Activated CD4-positive, alpha-beta T cell treated with anti-CD3 and anti-CD28 coated beads for 36 hours (primary cell): ENCODE data around the gene MYADML2. TPM values are rescaled to one million over a fixed set of nuclear protein-coding genes. Genes with fewer than 3 reads are reported as not detected.

Experiments used
- ATAC-seq: fragments of 200-7000 bp; cut with Tn5 transposase; one replicate; pipeline ENCODE4 v1.10.0; 2021; ENCODE audit warnings: mild to moderate bottlenecking, moderate library complexity
- CTCF ChIA-PET: fragments of 350-600 bp; sonication (Branson Sonifier 250); formaldehyde crosslinking; loops from one replicate; lab custom pipeline; 2021; ENCODE audit warnings: antibody characterized with exemption; lab: Charles Lee
- POLR2A ChIA-PET: fragments of 350-600 bp; sonication (Branson Sonifier 250); formaldehyde crosslinking; loops from one replicate; lab custom pipeline; 2021; ENCODE audit warnings: antibody characterized with exemption, inconsistent platforms; lab: Charles Lee
- DNase-seq: peaks from one replicate; pipeline ENCODE4 v3.0.0-alpha.2; 2020
- H3K27ac Mint-ChIP-seq: one replicate; pipeline ENCODE4 v1.8.0; 2021; ENCODE audit warnings: mixed read lengths
- H3K27me3 Mint-ChIP-seq: one replicate; pipeline ENCODE4 v1.8.0; 2021; ENCODE audit warnings: mixed read lengths
- H3K36me3 Mint-ChIP-seq: one replicate; pipeline ENCODE4 v1.8.0; 2021; ENCODE audit warnings: low read depth, mixed read lengths
- H3K4me1 Mint-ChIP-seq: one replicate; pipeline ENCODE4 v1.8.0; 2021; ENCODE audit warnings: mixed read lengths
- H3K4me3 Mint-ChIP-seq: one replicate; pipeline ENCODE4 v1.8.0; 2021; ENCODE audit warnings: mild to moderate bottlenecking, moderate library complexity, mixed read lengths
- H3K9me3 Mint-ChIP-seq: one replicate; pipeline ENCODE4 v1.8.0; 2021; ENCODE audit warnings: low read depth, mixed read lengths
- intact Hi-C, 2 experiments: fragments of 100-400 bp; cut with DNase I in 1 of 2; cut with micrococcal nuclease in 1 of 2; formaldehyde crosslinking; loops; one replicate each; pipeline versions ENCODE4 v1.14.2 to v1.15.1; 2022 to 2024; cut with DNase I, micrococcal nuclease
- total RNA-seq, 2 experiments: library from RNA; stranded (reverse); gene quantifications; one replicate each; pipeline ENCODE4 v1.2.3, GENCODE V29; 2021

The MYADML2 gene
- total RNA-seq, 2 experiments from 2014 or later: not detected

DNA sequence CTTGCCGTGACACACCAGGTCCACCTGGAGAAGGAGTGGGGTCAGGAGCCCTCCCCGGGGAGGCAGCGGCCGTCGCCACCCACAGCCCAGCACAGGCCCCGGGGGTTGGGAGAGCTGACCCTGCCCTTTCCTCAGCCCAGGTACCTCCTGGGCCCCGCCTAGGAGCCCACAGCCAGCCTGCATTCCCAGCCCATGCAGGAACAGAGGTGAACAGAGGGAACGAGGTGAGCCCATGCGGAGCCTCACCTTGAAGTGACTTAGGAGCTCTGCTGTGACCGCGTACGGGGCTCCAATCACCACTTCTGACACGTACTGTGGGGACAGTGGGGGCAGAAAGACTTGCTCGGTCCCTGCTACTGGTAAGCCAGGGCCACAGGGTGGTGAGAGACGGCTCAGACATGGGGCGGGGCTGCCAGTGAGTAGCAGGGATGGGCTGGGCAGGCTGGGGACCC, 41.6 kb downstream of the MYADML2 start:
- Mint-ChIP-seq H3K27ac (no peak overlapping the region), H3K4me3 (no peak overlapping the region), H3K27me3 (peaks cover 5% of the 10 kb centered on the region), H3K36me3 (peaks cover 12% of the 10 kb centered on the region), H3K9me3 (no peaks in the 10 kb centered on the region), H3K4me1 (peaks cover 11% of the 10 kb centered on the region)
- DNase-seq (no peak), ATAC-seq (no peak)
- intact Hi-C loops: no loop called here
- ChIA-PET CTCF (interaction anchor here (0.6 to 1.4 kb wide), 2 partner anchors 36 to 80 kb away, joined by 3 read pairs; no protein-coding TSS in a partner anchor), POLR2A (no interaction called here)

DNA sequence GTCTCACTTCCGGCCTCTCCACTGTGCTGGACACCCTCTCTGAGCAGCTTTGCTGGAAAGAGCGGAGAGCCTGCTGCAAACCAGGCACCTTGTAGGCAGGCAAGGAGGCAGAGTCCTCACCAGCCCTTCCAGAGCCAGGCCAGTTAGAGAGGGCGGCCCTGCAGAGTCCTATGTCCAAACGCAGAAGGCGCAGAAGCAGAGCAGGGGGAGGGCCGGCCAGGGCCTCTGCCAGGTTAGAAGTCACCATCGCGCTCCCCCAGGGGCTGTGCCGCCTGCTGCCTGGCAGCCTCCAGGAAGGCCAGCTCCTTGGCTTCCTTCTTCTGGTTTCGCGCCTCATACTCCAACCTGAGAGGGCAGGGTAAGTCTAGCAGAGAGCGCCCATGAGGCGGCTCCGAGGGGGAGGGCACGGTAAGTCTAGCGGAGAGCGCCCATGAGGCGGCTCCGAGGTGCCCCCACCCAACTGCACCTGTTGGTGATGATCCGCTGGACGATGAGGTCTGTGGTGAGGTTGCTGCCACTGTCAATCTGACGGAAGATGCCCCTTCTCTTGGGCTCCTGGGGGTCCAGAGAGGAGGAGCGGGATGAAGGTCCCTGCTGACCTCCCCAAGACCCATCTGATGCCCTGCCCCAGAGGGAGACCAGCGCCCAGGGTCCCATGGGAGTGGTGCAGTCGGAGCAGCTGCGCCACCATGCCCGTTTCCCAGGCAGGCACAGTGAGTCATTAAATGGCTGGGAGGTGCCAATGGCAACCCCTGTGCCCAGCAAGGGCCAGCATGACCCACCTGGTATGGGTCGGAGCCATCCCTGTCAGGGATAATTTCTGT, 42.2 kb downstream of the MYADML2 start:
- POLR2A ChIA-PET: no interaction called here
- intact Hi-C loops: no loop called here

GRCh38 chr17:81903896-81904599, 43.0 kb downstream of the MYADML2 start:
- Mint-ChIP-seq H3K36me3 (peaks cover 23% of the 10 kb centered on the region), H3K4me1 (peaks cover 5% of the 10 kb centered on the region), H3K9me3 (no peaks in the 10 kb centered on the region), H3K27me3 (peaks cover 5% of the 10 kb centered on the region), H3K4me3 (no peak overlapping the region), H3K27ac (no peak overlapping the region)
- no peak for ATAC-seq
- ChIA-PET CTCF (no interaction called here), POLR2A (no interaction called here)
- no peak for DNase-seq
- intact Hi-C loops: no loop called here

More for the DNA sequence above, 42.2 kb downstream of the MYADML2 start:
- H3K4me3 Mint-ChIP-seq: no peak overlapping the region
- ATAC-seq: no peak
- H3K36me3 Mint-ChIP-seq: peaks cover 18% of the 10 kb centered on the region
- H3K27me3 Mint-ChIP-seq: peaks cover 5% of the 10 kb centered on the region
- H3K9me3 Mint-ChIP-seq: no peaks in the 10 kb centered on the region
- CTCF ChIA-PET: interaction anchor here (0.6 kb wide), 1 partner anchor 81 kb away, joined by 3 read pairs; no protein-coding TSS in a partner anchor
- no peak overlapping the region for H3K27ac Mint-ChIP-seq
- peaks cover 6% of the 10 kb centered on the region for H3K4me1 Mint-ChIP-seq
- DNase-seq: no peak

DNA sequence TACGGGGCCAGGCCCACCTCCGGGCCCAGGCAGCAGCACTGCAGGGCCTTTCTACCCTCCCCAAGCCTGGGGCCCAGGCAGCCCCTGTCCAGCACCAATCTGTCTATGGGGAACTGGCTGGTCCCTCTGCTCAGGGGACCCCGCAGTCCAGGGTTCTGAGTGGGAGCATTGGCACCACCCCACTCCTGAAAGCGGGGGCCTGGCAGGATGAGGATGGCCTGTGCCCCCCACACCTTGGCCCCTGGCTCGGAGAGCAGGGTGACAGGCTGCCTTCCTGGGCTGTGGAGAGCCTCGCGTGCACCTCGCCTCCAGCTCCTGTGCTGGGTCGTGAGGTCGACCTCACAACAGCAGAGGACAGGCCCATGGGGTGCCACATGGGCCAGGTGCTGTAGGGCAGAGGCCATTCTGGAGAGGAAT, 43.6 kb downstream of the MYADML2 start:
- Mint-ChIP-seq H3K36me3 (peaks cover 23% of the 10 kb centered on the region), H3K4me3 (no peak overlapping the region), H3K9me3 (no peaks in the 10 kb centered on the region), H3K27me3 (peaks cover 5% of the 10 kb centered on the region), H3K27ac (no peak overlapping the region), H3K4me1 (peaks cover 5% of the 10 kb centered on the region)
- intact Hi-C loops: no loop called here
- ChIA-PET CTCF (no interaction called here), POLR2A (no interaction called here)
- ATAC-seq (no peak), DNase-seq (no peak)

- no peak overlapping the region for H3K4me3 Mint-ChIP-seq
- peaks cover 5% of the 10 kb centered on the region for H3K4me1 Mint-ChIP-seq
- ATAC-seq: peak; percentile 45
- CTCF ChIA-PET: no interaction called here
- peaks cover 29% of the 10 kb centered on the region for H3K36me3 Mint-ChIP-seq
- POLR2A ChIA-PET: no interaction called here
- H3K27me3 Mint-ChIP-seq: peaks cover 5% of the 10 kb centered on the region
- no peaks in the 10 kb centered on the region for H3K9me3 Mint-ChIP-seq
- intact Hi-C loops: no loop called here
- no peak overlapping the region for H3K27ac Mint-ChIP-seq
- no peak for DNase-seq
These were observed 44.2 kb downstream of the MYADML2 start for GRCh38 chr17:81902653-81903414.

GRCh38 chr17:81902023-81902652, 44.9 kb downstream of the MYADML2 start, which contains the start of gene NPB:
TSS of gene NPB (plus strand) at chr17:81902238. CDS start at chr17:81902278, 40 bp downstream.
- Mint-ChIP-seq H3K36me3 (peaks cover 33% of the 10 kb centered on the region), H3K9me3 (no peaks in the 10 kb centered on the region), H3K4me1 (peaks cover 5% of the 10 kb centered on the region), H3K27me3 (peaks cover 5% of the 10 kb centered on the region), H3K4me3 (no peak within 1 kb of the TSS), H3K27ac (no peak within 1 kb of the TSS)
- DNase-seq (no peak), ATAC-seq (peak; percentile 42)
- ChIA-PET POLR2A (no interaction called here), CTCF (no interaction called here)
- intact Hi-C loops: no loop called here

- Mint-ChIP-seq H3K9me3 (no peaks in the 10 kb centered on the region), H3K27me3 (peaks cover 5% of the 10 kb centered on the region)
- CTCF ChIA-PET: interaction anchor here (0.5 kb wide), 1 partner anchor 262 kb away, joined by 3 read pairs; no protein-coding TSS in a partner anchor
These were observed 45.6 kb downstream of the MYADML2 start for GRCh38 chr17:81901167-81902022.

GRCh38 chr17:81900181-81900820, 46.7 kb downstream of the MYADML2 start:
- H3K4me3 Mint-ChIP-seq: no peak overlapping the region
- CTCF ChIA-PET: interaction anchor here (0.6 kb wide), 1 partner anchor 14 kb away, joined by 3 read pairs; no protein-coding TSS in a partner anchor
- ATAC-seq: no peak
- H3K4me1 Mint-ChIP-seq: peaks cover 5% of the 10 kb centered on the region
- H3K36me3 Mint-ChIP-seq: peaks cover 39% of the 10 kb centered on the region
- DNase-seq: no peak
- POLR2A ChIA-PET: no interaction called here
- intact Hi-C loops: no loop called here
- peaks cover 5% of the 10 kb centered on the region for H3K27me3 Mint-ChIP-seq
- H3K9me3 Mint-ChIP-seq: no peaks in the 10 kb centered on the region
- no peak overlapping the region for H3K27ac Mint-ChIP-seq

More at GRCh38 chr17:81901167-81902022, 45.6 kb downstream of the MYADML2 start:
- DNase-seq: no peak
- POLR2A ChIA-PET: no interaction called here
- intact Hi-C loops: no loop called here
- Mint-ChIP-seq H3K27ac (no peak overlapping the region), H3K4me3 (no peak overlapping the region), H3K4me1 (peaks cover 5% of the 10 kb centered on the region), H3K36me3 (peaks cover 33% of the 10 kb centered on the region)
- peak; percentile 6 for ATAC-seq

DNA sequence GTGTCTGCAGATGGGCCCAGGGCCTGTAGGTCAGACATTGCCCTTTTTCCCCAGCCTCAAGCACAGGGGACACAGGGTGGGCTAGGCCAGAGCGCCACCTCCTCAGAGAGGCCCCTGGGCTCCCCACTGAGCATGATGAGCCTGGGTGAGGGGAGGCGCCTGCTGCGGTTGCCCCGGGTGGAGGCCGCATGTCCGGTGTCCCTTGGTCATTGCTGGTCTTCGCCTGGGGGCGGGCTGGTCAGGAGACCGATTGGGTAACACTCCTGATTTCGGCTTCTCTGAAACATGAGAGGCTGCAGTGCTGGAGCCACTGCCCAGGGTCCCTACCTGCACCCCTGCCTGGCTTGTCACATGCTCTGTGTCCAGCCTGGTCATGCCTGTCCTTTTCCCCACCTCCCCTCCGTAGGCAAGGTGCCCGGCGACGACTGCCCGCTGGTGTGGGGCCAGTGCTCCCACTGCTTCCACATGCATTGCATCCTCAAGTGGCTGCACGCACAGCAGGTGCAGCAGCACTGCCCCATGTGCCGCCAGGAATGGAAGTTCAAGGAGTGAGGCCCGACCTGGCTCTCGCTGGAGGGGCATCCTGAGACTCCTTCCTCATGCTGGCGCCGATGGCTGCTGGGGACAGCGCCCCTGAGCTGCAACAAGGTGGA, 47.4 kb downstream of the MYADML2 start:
- H3K4me3 Mint-ChIP-seq: no peak overlapping the region
- H3K36me3 Mint-ChIP-seq: peaks cover 43% of the 10 kb centered on the region
- ATAC-seq (no peak), DNase-seq (no peak)
- ChIA-PET POLR2A (no interaction called here), CTCF (interaction anchor here (0.6 kb wide), 1 partner anchor 13 kb away, joined by 3 read pairs; no protein-coding TSS in a partner anchor)
- H3K27ac Mint-ChIP-seq: no peak overlapping the region
- intact Hi-C loops: no loop called here
- H3K4me1 Mint-ChIP-seq: peaks cover 5% of the 10 kb centered on the region
- H3K27me3 Mint-ChIP-seq: peaks cover 5% of the 10 kb centered on the region
- no peaks in the 10 kb centered on the region for H3K9me3 Mint-ChIP-seq
